ENCODE measurements around the gene UBXN11. TPM values are rescaled to one million over a fixed set of nuclear protein-coding genes. Genes with fewer than 3 reads are reported as not detected.
A peak's percentile ranks its signal among the peaks of the same experiment; 100 is the strongest.

UBXN11 gene
- total and polyA plus RNA-seq, 3 donors from 2014 or later: 39.7 to 65.9 (median 51.7) TPM

DNA sequence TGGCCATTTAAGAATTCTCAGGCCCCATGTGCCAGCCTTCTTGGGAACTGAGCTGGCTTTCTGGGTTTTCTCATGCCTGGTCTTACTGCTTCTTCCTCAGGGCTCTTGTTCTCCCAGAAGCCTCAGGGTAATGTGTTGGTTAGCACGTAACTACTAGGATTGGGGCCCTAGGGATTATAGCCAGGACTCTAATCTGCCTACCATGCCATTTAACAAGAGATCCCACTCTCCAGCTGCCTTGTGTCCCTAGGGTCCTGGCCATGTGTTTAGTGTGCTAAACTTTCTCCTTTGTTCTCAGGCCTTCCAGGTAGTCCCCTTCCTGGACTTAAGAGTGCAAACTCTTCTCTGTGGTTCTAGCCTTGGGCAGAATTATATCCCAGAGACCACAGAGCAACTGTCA, 28.7 kb downstream of the UBXN11 start:
- 80 to 90% methylated on average over 1 of the region's 1 CpG for WGBS, 2 donors
- Histone ChIP-seq H3K27ac (peak overlapping the region in 1 of 2 donors; percentile 87), H3K4me3 (no peak overlapping the region), H3K4me1 (peaks cover 39% of the 10 kb centered on the region), H3K27me3 (no peaks in the 10 kb centered on the region), H3K36me3 (ENCODE audit: low read depth, missing control alignments) (no peaks in the 10 kb centered on the region), H3K9me3 (no peaks in the 10 kb centered on the region)
- no peak for DNase-seq
- TF ChIP-seq POLR2A (IDR thresholded peaks at IDR 0.05) (no peak), CTCF (IDR thresholded peaks at IDR 0.05) (no peak)
- intact Hi-C loops (cut with DNase I; ENCODE audit: low total_unique reads): loop anchor here (10.0 kb wide), 1 partner anchor 47 kb away; no protein-coding TSS in a partner anchor

DNA sequence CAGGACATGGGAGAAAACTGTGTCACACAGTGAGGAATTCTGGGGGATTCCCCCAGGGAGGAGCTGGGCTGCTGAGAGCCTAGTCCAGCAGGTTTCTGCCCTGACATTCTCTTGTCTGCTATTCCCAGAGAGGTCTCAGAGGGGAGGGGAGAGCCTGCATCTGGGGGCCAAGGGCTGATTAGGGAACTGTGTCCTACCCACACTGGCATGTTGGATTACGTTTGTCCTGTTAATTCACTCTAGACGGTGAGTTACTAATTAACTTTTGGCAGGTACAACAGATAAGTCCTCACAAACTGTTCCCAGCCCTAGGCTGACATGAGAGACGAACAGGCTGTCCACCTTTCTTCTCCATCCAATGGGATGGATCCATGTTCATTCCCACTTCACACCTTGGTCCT, 29.2 kb downstream of the UBXN11 start:
- DNase-seq: no peak
- no peaks in the 10 kb centered on the region for H3K9me3 ChIP-seq
- intact Hi-C loops (cut with DNase I; ENCODE audit: low total_unique reads): loop anchor here (10.0 kb wide), 1 partner anchor 48 kb away; no protein-coding TSS in a partner anchor
- TF ChIP-seq POLR2A (IDR thresholded peaks at IDR 0.05): no peak
- TF ChIP-seq CTCF (IDR thresholded peaks at IDR 0.05): no peak
- H3K4me1 ChIP-seq: peaks cover 35% of the 10 kb centered on the region
- H3K36me3 ChIP-seq (ENCODE audit: low read depth, missing control alignments): no peaks in the 10 kb centered on the region
- no peak overlapping the region for H3K4me3 ChIP-seq
- H3K27ac ChIP-seq: peak overlapping the region in 1 of 2 donors; percentile 87
- 73 to 85% methylated on average over 3 of the region's 3 CpGs for WGBS, 2 donors
- H3K27me3 ChIP-seq: no peaks in the 10 kb centered on the region

- H3K4me3 ChIP-seq: no peak overlapping the region
- TF ChIP-seq POLR2A (IDR thresholded peaks at IDR 0.05): no peak
- TF ChIP-seq CTCF (IDR thresholded peaks at IDR 0.05): no peak
- H3K27me3 ChIP-seq: no peaks in the 10 kb centered on the region
- H3K9me3 ChIP-seq: no peaks in the 10 kb centered on the region
- H3K27ac ChIP-seq: peak overlapping the region; percentile 63 to 89
- H3K36me3 ChIP-seq (ENCODE audit: low read depth, missing control alignments): no peaks in the 10 kb centered on the region
- no peak for DNase-seq
- 94 to 95% methylated on average over 2 of the region's 2 CpGs for WGBS, 2 donors
- intact Hi-C loops (cut with DNase I; ENCODE audit: low total_unique reads): loop anchor here (10.0 kb wide), 1 partner anchor 48 kb away; no protein-coding TSS in a partner anchor
- H3K4me1 ChIP-seq: peaks cover 31% of the 10 kb centered on the region
Measured at GRCh38 chr1:26276432-26276838, 30.0 kb downstream of the UBXN11 start.

DNA sequence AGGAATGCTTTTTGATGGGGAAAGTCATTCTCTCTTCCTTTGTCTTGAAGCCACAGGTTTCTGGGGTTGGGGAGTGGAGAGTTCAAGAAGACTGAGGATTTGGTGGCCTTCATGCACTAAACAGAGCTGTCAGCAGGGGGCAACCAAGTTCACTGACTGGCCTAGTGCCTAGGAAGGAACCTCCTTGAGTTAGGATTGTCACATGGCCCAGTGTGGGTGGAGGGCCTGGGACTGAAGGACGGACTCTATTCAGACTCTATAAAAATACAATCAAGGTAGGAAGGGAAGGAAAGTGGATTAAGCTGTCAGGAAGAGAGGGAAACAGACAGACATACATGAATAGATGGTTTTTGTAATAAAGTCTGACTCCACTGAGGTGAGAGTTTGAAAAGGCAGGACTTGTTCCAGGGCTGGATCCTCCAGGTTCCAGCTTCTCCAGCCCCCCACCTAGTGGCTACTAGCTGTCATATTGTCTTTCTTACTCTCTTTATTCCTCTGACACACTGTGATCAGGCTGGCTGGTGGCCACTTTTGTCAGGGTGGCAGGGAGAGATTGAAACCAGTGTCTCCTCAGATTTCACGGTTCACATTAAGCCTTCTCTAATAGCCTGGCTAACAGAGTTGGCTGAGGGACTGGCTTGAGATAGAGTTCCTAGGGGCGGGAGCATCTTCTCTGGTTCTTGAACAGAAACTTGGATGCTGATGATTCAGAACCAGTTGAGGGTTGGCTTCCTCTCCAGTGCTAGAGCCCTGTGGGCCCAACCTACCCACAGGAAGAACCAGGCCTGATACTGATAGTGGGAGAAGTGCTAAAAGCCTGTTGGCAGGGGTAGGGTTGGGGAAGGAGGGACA, 30.6 kb downstream of the UBXN11 start:
- WGBS, 2 donors: 30 to 45% methylated on average over 3 of the region's 3 CpGs
- Histone ChIP-seq H3K36me3 (ENCODE audit: low read depth, missing control alignments) (no peaks in the 10 kb centered on the region), H3K9me3 (no peaks in the 10 kb centered on the region), H3K27me3 (no peaks in the 10 kb centered on the region), H3K4me3 (no peak overlapping the region), H3K27ac (peak overlapping the region; percentile 63 to 89), H3K4me1 (peaks cover 27% of the 10 kb centered on the region)
- TF ChIP-seq CTCF (IDR thresholded peaks at IDR 0.05) (peak; percentile 84 to 88 (median 87)), POLR2A (IDR thresholded peaks at IDR 0.05) (no peak)
- DNase-seq: peak; percentile 91
- intact Hi-C loops (cut with DNase I; ENCODE audit: low total_unique reads): loop anchor here (10.0 kb wide), 1 partner anchor 49 kb away; no protein-coding TSS in a partner anchor
